ENCODE data around the gene ACOXL.

- TF ChIP-seq POLR2AphosphoS5 (IDR thresholded peaks at IDR 0.05; ENCODE audit: low read depth, low read length) (no peak), TAF1 (IDR thresholded peaks at IDR 0.05; ENCODE audit: low read depth, low read length) (no peak)
Observed at GRCh38 chr2:110726285-110726684, 6.1 kb upstream of the ACOXL start.
